Mucosa of stomach (tissue), 1 donor: ENCODE data around the gene PLXNA4.

ENCODE experiments used
- H3K27me3 ChIP-seq: one replicate; pipeline ENCODE4 v1.7.0; 2013; ENCODE audit warnings: mild to moderate bottlenecking, low read length; ENCODE audit not compliant: control insufficient read depth, insufficient read depth
- H3K36me3 ChIP-seq: one replicate; pipeline ENCODE4 v1.7.0; 2013; ENCODE audit warnings: low read length; ENCODE audit not compliant: control insufficient read depth, insufficient read depth
- H3K4me1 ChIP-seq: one replicate; pipeline ENCODE4 v1.7.0; 2013; ENCODE audit warnings: mild to moderate bottlenecking, low read length; ENCODE audit not compliant: control insufficient read depth, insufficient read depth
- H3K4me3 ChIP-seq: one replicate; pipeline ENCODE4 v1.7.0; 2013; ENCODE audit warnings: low read length
- H3K9ac ChIP-seq: one replicate; pipeline ENCODE4 v1.7.0; 2013; ENCODE audit warnings: mild to moderate bottlenecking, low read length, moderate library complexity
- H3K9me3 ChIP-seq: one replicate; pipeline ENCODE4 v1.7.0; 2013; ENCODE audit warnings: mild to moderate bottlenecking, low read length, moderate library complexity; ENCODE audit not compliant: control insufficient read depth
- donor health status: Pancreatic carcinoma.

PLXNA4 gene

GRCh38 chr7:132472463-132473120 is 103.7 kb downstream of the PLXNA4 start:
- Histone ChIP-seq H3K4me1 (no peaks in the 10 kb centered on the region), H3K9ac (no peak overlapping the region)

GRCh38 chr7:132471515-132471914 is 104.8 kb downstream of the PLXNA4 start:
- no peaks in the 10 kb centered on the region for H3K36me3 ChIP-seq
- H3K9me3 ChIP-seq = no peaks in the 10 kb centered on the region
- no peaks in the 10 kb centered on the region for H3K4me1 ChIP-seq
- no peak overlapping the region for H3K9ac ChIP-seq
- peaks cover 10% of the 10 kb centered on the region for H3K27me3 ChIP-seq
- no peak overlapping the region for H3K4me3 ChIP-seq

More at GRCh38 chr7:132472463-132473120, 103.7 kb downstream of the PLXNA4 start:
- Histone ChIP-seq H3K9me3 (no peaks in the 10 kb centered on the region), H3K27me3 (peaks cover 10% of the 10 kb centered on the region), H3K36me3 (no peaks in the 10 kb centered on the region), H3K4me3 (no peak overlapping the region)

GRCh38 chr7:132469681-132470080 is 106.6 kb downstream of the PLXNA4 start:
- Histone ChIP-seq H3K9ac (no peak overlapping the region), H3K27me3 (no peaks in the 10 kb centered on the region), H3K4me3 (no peak overlapping the region), H3K4me1 (no peaks in the 10 kb centered on the region), H3K9me3 (no peaks in the 10 kb centered on the region), H3K36me3 (no peaks in the 10 kb centered on the region)

GRCh38 chr7:132469264-132469663 is 107.0 kb downstream of the PLXNA4 start:
- no peaks in the 10 kb centered on the region for H3K4me1 ChIP-seq
- H3K9ac ChIP-seq = no peak overlapping the region
- no peak overlapping the region for H3K4me3 ChIP-seq
- H3K27me3 ChIP-seq = no peaks in the 10 kb centered on the region
- H3K9me3 ChIP-seq = no peaks in the 10 kb centered on the region
- H3K36me3 ChIP-seq = no peaks in the 10 kb centered on the region

GRCh38 chr7:132466367-132466766 is 109.9 kb downstream of the PLXNA4 start:
- no peaks in the 10 kb centered on the region for H3K27me3 ChIP-seq
- no peak overlapping the region for H3K9ac ChIP-seq
- H3K9me3 ChIP-seq = no peaks in the 10 kb centered on the region
- H3K4me1 ChIP-seq = no peaks in the 10 kb centered on the region
- no peak overlapping the region for H3K4me3 ChIP-seq
- H3K36me3 ChIP-seq = no peaks in the 10 kb centered on the region

GRCh38 chr7:132465516-132465915 is 110.8 kb downstream of the PLXNA4 start:
- no peak overlapping the region for H3K9ac ChIP-seq
- H3K36me3 ChIP-seq = no peaks in the 10 kb centered on the region
- H3K27me3 ChIP-seq = no peaks in the 10 kb centered on the region
- no peaks in the 10 kb centered on the region for H3K9me3 ChIP-seq
- no peak overlapping the region for H3K4me3 ChIP-seq
- no peaks in the 10 kb centered on the region for H3K4me1 ChIP-seq

GRCh38 chr7:132464740-132465139 is 111.5 kb downstream of the PLXNA4 start:
- Histone ChIP-seq H3K4me1 (no peaks in the 10 kb centered on the region), H3K27me3 (no peaks in the 10 kb centered on the region), H3K9ac (no peak overlapping the region), H3K9me3 (no peaks in the 10 kb centered on the region), H3K4me3 (no peak overlapping the region), H3K36me3 (no peaks in the 10 kb centered on the region)

- Histone ChIP-seq H3K4me1 (no peaks in the 10 kb centered on the region), H3K9me3 (no peaks in the 10 kb centered on the region), H3K9ac (no peak overlapping the region), H3K4me3 (no peak overlapping the region), H3K27me3 (no peaks in the 10 kb centered on the region), H3K36me3 (no peaks in the 10 kb centered on the region)
These were observed 112.3 kb downstream of the PLXNA4 start for GRCh38 chr7:132463922-132464321.

GRCh38 chr7:132462478-132462877 is 113.8 kb downstream of the PLXNA4 start:
- H3K27me3 ChIP-seq = no peaks in the 10 kb centered on the region
- H3K9me3 ChIP-seq = no peaks in the 10 kb centered on the region
- H3K9ac ChIP-seq = no peak overlapping the region
- no peaks in the 10 kb centered on the region for H3K36me3 ChIP-seq
- no peak overlapping the region for H3K4me3 ChIP-seq
- H3K4me1 ChIP-seq = no peaks in the 10 kb centered on the region

- Histone ChIP-seq H3K27me3 (no peaks in the 10 kb centered on the region), H3K9me3 (no peaks in the 10 kb centered on the region), H3K9ac (no peak overlapping the region), H3K4me1 (no peaks in the 10 kb centered on the region), H3K36me3 (no peaks in the 10 kb centered on the region), H3K4me3 (no peak overlapping the region)
These were observed 115.2 kb downstream of the PLXNA4 start for GRCh38 chr7:132461032-132461592.

- Histone ChIP-seq H3K4me1 (no peaks in the 10 kb centered on the region), H3K27me3 (no peaks in the 10 kb centered on the region), H3K9me3 (no peaks in the 10 kb centered on the region), H3K4me3 (no peak overlapping the region), H3K36me3 (no peaks in the 10 kb centered on the region), H3K9ac (no peak overlapping the region)
These were observed 117.5 kb downstream of the PLXNA4 start for GRCh38 chr7:132458729-132459128.

- H3K4me3 ChIP-seq = no peak overlapping the region
- H3K9ac ChIP-seq = no peak overlapping the region
- H3K27me3 ChIP-seq = no peaks in the 10 kb centered on the region
- no peaks in the 10 kb centered on the region for H3K36me3 ChIP-seq
- no peaks in the 10 kb centered on the region for H3K9me3 ChIP-seq
- no peaks in the 10 kb centered on the region for H3K4me1 ChIP-seq
These were observed 118.6 kb downstream of the PLXNA4 start for GRCh38 chr7:132457658-132458057.
